ENCODE results near the gene IL17RE. TPM values are rescaled to one million over a fixed set of nuclear protein-coding genes. Genes with fewer than 3 reads are reported as not detected.
"Not testable (repeated sequence)": the region's sequence is repeated elsewhere in the genome, so short reads cannot be mapped to it uniquely, and the experiment has no call there.

The IL17RE gene
- total RNA-seq, 1 donor from 2014 or later, result 0.74 TPM

- peaks cover 20% of the 10 kb centered on the region for H3K36me3 Mint-ChIP-seq (ENCODE audit: low read depth, unreplicated experiment)
- no peak for DNase-seq (ENCODE audit: low spot score)
- no peaks in the 10 kb centered on the region for H3K9me3 Mint-ChIP-seq (ENCODE audit: unreplicated experiment)
- peaks cover 5% of the 10 kb centered on the region for H3K27me3 Mint-ChIP-seq (ENCODE audit: unreplicated experiment)
- H3K27ac Mint-ChIP-seq (ENCODE audit: unreplicated experiment), result peak overlapping the region; percentile 43
- H3K4me1 Mint-ChIP-seq (ENCODE audit: unreplicated experiment), result no peaks in the 10 kb centered on the region
- TF ChIP-seq, protein P1, sequence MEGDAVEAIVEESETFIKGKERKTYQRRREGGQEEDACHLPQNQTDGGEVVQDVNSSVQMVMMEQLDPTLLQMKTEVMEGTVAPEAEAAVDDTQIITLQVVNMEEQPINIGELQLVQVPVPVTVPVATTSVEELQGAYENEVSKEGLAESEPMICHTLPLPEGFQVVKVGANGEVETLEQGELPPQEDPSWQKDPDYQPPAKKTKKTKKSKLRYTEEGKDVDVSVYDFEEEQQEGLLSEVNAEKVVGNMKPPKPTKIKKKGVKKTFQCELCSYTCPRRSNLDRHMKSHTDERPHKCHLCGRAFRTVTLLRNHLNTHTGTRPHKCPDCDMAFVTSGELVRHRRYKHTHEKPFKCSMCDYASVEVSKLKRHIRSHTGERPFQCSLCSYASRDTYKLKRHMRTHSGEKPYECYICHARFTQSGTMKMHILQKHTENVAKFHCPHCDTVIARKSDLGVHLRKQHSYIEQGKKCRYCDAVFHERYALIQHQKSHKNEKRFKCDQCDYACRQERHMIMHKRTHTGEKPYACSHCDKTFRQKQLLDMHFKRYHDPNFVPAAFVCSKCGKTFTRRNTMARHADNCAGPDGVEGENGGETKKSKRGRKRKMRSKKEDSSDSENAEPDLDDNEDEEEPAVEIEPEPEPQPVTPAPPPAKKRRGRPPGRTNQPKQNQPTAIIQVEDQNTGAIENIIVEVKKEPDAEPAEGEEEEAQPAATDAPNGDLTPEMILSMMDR (IDR thresholded peaks at IDR 0.05; ENCODE audit: unreplicated experiment), result no peak
- H3K4me3 Mint-ChIP-seq (ENCODE audit: unreplicated experiment), result no peak overlapping the region
Measured at GRCh38 chr3:9897408-9898372, 5.0 kb upstream of the IL17RE start.

GRCh38 chr3:9898467-9899241 is 4.0 kb upstream of the IL17RE start:
- TF ChIP-seq, protein P1 (IDR thresholded peaks at IDR 0.05; ENCODE audit: unreplicated experiment), result no peak
- peaks cover 4% of the 10 kb centered on the region for H3K4me1 Mint-ChIP-seq (ENCODE audit: unreplicated experiment)
- DNase-seq (ENCODE audit: low spot score), result no peak
- no peaks in the 10 kb centered on the region for H3K9me3 Mint-ChIP-seq (ENCODE audit: unreplicated experiment)
- H3K36me3 Mint-ChIP-seq (ENCODE audit: low read depth, unreplicated experiment), result peaks cover 10% of the 10 kb centered on the region
- H3K27ac Mint-ChIP-seq (ENCODE audit: unreplicated experiment), result no peak overlapping the region
- no peak overlapping the region for H3K4me3 Mint-ChIP-seq (ENCODE audit: unreplicated experiment)
- peaks cover 5% of the 10 kb centered on the region for H3K27me3 Mint-ChIP-seq (ENCODE audit: unreplicated experiment)

DNA sequence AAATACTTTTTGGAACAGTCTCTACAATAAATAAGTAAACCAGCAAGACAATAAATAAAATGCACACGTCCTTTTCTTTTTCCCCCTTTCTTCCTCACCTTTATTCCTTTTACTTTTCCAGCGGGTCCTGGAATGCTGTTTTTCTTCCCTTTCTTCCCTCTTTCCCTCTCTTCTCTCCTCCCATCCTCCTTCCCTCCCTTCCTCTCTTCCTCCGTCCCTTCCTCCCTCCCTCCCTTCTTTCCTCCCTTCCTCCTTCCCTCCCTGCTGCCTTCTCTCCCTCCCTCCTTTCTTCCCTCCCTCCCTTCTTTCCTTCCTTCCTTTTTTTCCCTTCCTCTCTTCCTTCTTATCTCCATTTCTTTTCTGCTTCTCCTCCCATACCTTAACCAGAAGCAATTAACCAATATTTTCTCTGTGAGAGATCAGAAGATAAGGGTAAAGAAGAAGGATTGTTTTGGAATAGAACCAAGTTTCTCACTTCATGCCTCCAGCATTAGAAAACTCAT is 3.3 kb upstream of the IL17RE start:
- no peak for DNase-seq (ENCODE audit: low spot score)
- TF ChIP-seq, protein P1 (IDR thresholded peaks at IDR 0.05; ENCODE audit: unreplicated experiment), result no peak
- H3K27ac Mint-ChIP-seq (ENCODE audit: unreplicated experiment), result no peak overlapping the region
- peaks cover 6% of the 10 kb centered on the region for H3K36me3 Mint-ChIP-seq (ENCODE audit: low read depth, unreplicated experiment)
- no peak overlapping the region for H3K4me3 Mint-ChIP-seq (ENCODE audit: unreplicated experiment)
- no peaks in the 10 kb centered on the region for H3K9me3 Mint-ChIP-seq (ENCODE audit: unreplicated experiment)
- peaks cover 5% of the 10 kb centered on the region for H3K27me3 Mint-ChIP-seq (ENCODE audit: unreplicated experiment)
- peaks cover 9% of the 10 kb centered on the region for H3K4me1 Mint-ChIP-seq (ENCODE audit: unreplicated experiment)

GRCh38 chr3:9900965-9901415 is 1.7 kb upstream of the IL17RE start:
- not testable (repeated sequence) for H3K9me3 Mint-ChIP-seq (ENCODE audit: unreplicated experiment); H3K36me3 Mint-ChIP-seq (ENCODE audit: low read depth, unreplicated experiment); H3K27me3 Mint-ChIP-seq (ENCODE audit: unreplicated experiment)

DNA sequence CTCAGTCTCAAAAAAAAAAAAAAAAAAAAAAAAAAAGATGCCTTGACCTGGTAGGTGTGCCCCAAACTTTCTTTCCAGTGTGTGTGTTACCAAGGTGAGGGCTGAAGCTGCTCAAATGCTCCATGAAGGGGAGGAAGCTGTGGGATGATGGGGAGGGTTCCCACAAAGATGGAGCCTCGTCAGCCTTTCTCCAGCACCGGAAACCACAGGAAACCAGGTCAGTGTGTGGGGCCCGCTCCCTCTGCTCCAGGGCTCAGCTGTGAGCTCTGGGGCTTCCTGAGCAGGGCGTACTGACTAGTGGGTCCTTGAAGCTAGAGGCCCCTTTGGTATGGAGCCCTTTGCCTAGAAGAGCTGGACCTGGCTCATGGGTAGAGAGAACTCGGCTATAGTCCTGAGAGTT is 681 bp upstream of the IL17RE start:
- TF ChIP-seq, protein P1 (IDR thresholded peaks at IDR 0.05; ENCODE audit: unreplicated experiment), result no peak
- Mint-ChIP-seq H3K27me3 (ENCODE audit: unreplicated experiment) (peaks cover 5% of the 10 kb centered on the region), H3K36me3 (ENCODE audit: low read depth, unreplicated experiment) (no peaks in the 10 kb centered on the region), H3K9me3 (ENCODE audit: unreplicated experiment) (no peaks in the 10 kb centered on the region), H3K27ac (ENCODE audit: unreplicated experiment) (no peak overlapping the region), H3K4me1 (ENCODE audit: unreplicated experiment) (peaks cover 11% of the 10 kb centered on the region), H3K4me3 (ENCODE audit: unreplicated experiment) (no peak overlapping the region)
- DNase-seq (ENCODE audit: low spot score), result no peak

More at GRCh38 chr3:9900965-9901415, 1.7 kb upstream of the IL17RE start:
- peaks cover 11% of the 10 kb centered on the region for H3K4me1 Mint-ChIP-seq (ENCODE audit: unreplicated experiment)
- not testable (repeated sequence) for H3K27ac Mint-ChIP-seq (ENCODE audit: unreplicated experiment); DNase-seq (ENCODE audit: low spot score); H3K4me3 Mint-ChIP-seq (ENCODE audit: unreplicated experiment)

Data from endothelial cell (in vitro differentiated cells).